HEK293 (cell line): ENCODE measurements around the gene TSPYL4.

ENCODE experiments used
- CTCF ChIA-PET: fragments of 350-600 bp; formaldehyde crosslinking; extraction: SDS; loops from one replicate; lab custom pipeline; 2021; ENCODE audit warnings: antibody characterized with exemption; lab: Yijun Ruan, JAX
- POLR2A ChIA-PET: fragments of 300-600 bp; formaldehyde crosslinking; extraction: SDS; loops from one replicate; lab custom pipeline; 2020; ENCODE audit warnings: antibody characterized with exemption, inconsistent platforms; lab: Yijun Ruan, JAX
- H3K27ac ChIP-seq: fragments of 200-500 bp; sonication (Bioruptor generic); 2 replicates; pipeline ENCODE4 v1.5.1; 2014; ENCODE audit warnings: low read depth, low read length, control low read depth, inconsistent platforms; ENCODE audit errors: extremely low read depth
- H3K36me3 ChIP-seq, 2 experiments: fragments of 200-500 bp in 1 of 2; sonication (Bioruptor generic) in 1 of 2; 1 replicate in 1 of 2; 2 replicates in 1 of 2; pipeline ENCODE4 v1.5.1; 2014 to 2017; ENCODE audit warnings: inconsistent platforms in 2 of 2, low read length in 2 of 2; ENCODE audit not compliant: control insufficient read depth in 2 of 2, insufficient read depth in 1 of 2
- H3K4me1 ChIP-seq: fragments of 200-500 bp; sonication (Bioruptor generic); 2 replicates; pipeline ENCODE4 v1.5.1; 2014; ENCODE audit warnings: mild to moderate bottlenecking, low read length, inconsistent platforms; ENCODE audit not compliant: control insufficient read depth, insufficient read depth
- H3K4me3 ChIP-seq: 2 replicates; pipeline ENCODE4 v1.5.1; 2011; ENCODE audit warnings: low read depth, mild to moderate bottlenecking, control low read depth, low read length, moderate library complexity
- H3K9me3 ChIP-seq: fragments of 200-500 bp; sonication (Bioruptor generic); 2 replicates; pipeline ENCODE4 v1.5.1; 2014; ENCODE audit warnings: low read depth, low read length, inconsistent platforms; ENCODE audit not compliant: control insufficient read depth, insufficient read depth
- EGR2 ChIP-seq: fragments of 450-650 bp; formaldehyde crosslinking; IDR thresholded peaks from 2 replicates; pipeline ENCODE4 v1.5.1; 2016; ENCODE audit warnings: low read depth, missing biosample characterization, missing genetic modification characterization
- GLI4 ChIP-seq: fragments of 450-650 bp; formaldehyde crosslinking; IDR thresholded peaks from 2 replicates; pipeline ENCODE4 v1.5.1; 2016; ENCODE audit warnings: missing biosample characterization, missing genetic modification characterization
- GLIS2 ChIP-seq: fragments of 450-650 bp; formaldehyde crosslinking; IDR thresholded peaks from 2 replicates; pipeline ENCODE4 v1.5.1; 2016; ENCODE audit warnings: missing biosample characterization, missing genetic modification characterization
- HOXD13 ChIP-seq: sonication (generic); formaldehyde crosslinking; IDR thresholded peaks from 2 replicates; pipeline ENCODE4 v1.8.0; 2022; ENCODE audit warnings: missing genetic modification reagents, borderline replicate concordance
- OVOL3 ChIP-seq: fragments of 450-650 bp; formaldehyde crosslinking; IDR thresholded peaks from 2 replicates; pipeline ENCODE4 v1.5.1; 2016; ENCODE audit warnings: missing biosample characterization, missing genetic modification characterization
- REST ChIP-seq: fragments of 450-650 bp; formaldehyde crosslinking; IDR thresholded peaks from 2 replicates; pipeline ENCODE4 v1.5.1; 2016; ENCODE audit warnings: missing biosample characterization, missing genetic modification characterization
- YY2 ChIP-seq: fragments of 450-650 bp; formaldehyde crosslinking; IDR thresholded peaks from 2 replicates; pipeline ENCODE4 v1.5.1; 2016; ENCODE audit warnings: missing biosample characterization, missing genetic modification characterization
- ZBTB7A ChIP-seq: fragments of 450-650 bp; formaldehyde crosslinking; IDR thresholded peaks from 2 replicates; pipeline ENCODE4 v1.5.1; 2016; ENCODE audit warnings: low read depth, missing biosample characterization, missing genetic modification characterization
- ZBTB8A ChIP-seq: fragments of 450-650 bp; formaldehyde crosslinking; IDR thresholded peaks from 2 replicates; pipeline ENCODE4 v1.5.1; 2016; ENCODE audit warnings: missing biosample characterization, missing genetic modification characterization
- ZFHX2 ChIP-seq: fragments of 450-650 bp; formaldehyde crosslinking; conservative IDR thresholded peaks from 2 replicates; pipeline ENCODE4 v1.5.1; 2016; ENCODE audit warnings: missing biosample characterization, missing genetic modification characterization
- ZFP41 ChIP-seq: fragments of 450-650 bp; formaldehyde crosslinking; IDR thresholded peaks from 2 replicates; pipeline ENCODE4 v1.5.1; 2016; ENCODE audit warnings: missing biosample characterization, missing genetic modification characterization, borderline replicate concordance
- ZNF10 ChIP-seq: fragments of 450-650 bp; formaldehyde crosslinking; IDR thresholded peaks from 2 replicates; pipeline ENCODE4 v1.5.1; 2017; ENCODE audit warnings: missing biosample characterization, missing genetic modification characterization
- ZNF140 ChIP-seq: fragments of 450-650 bp; formaldehyde crosslinking; IDR thresholded peaks from 2 replicates; pipeline ENCODE4 v1.5.1; 2016; ENCODE audit warnings: missing biosample characterization, missing genetic modification characterization
- ZNF148 ChIP-seq: fragments of 450-650 bp; formaldehyde crosslinking; IDR thresholded peaks from 2 replicates; pipeline ENCODE4 v1.5.0; 2017; ENCODE audit warnings: missing biosample characterization, missing genetic modification characterization, borderline replicate concordance
- ZNF184 ChIP-seq: fragments of 450-650 bp; IDR thresholded peaks from 2 replicates; pipeline ENCODE4 v1.5.1; 2018; ENCODE audit warnings: missing biosample characterization, mild to moderate bottlenecking, missing genetic modification characterization
- ZNF2 ChIP-seq: fragments of 450-650 bp; formaldehyde crosslinking; IDR thresholded peaks from 2 replicates; pipeline ENCODE4 v1.5.1; 2016; ENCODE audit warnings: missing biosample characterization, missing genetic modification characterization
- ZNF221 ChIP-seq: fragments of 450-650 bp; formaldehyde crosslinking; IDR thresholded peaks from 2 replicates; pipeline ENCODE4 v1.5.1; 2017; ENCODE audit warnings: missing biosample characterization, missing genetic modification characterization, borderline replicate concordance
- ZNF26 ChIP-seq: fragments of 450-650 bp; formaldehyde crosslinking; IDR thresholded peaks from 2 replicates; pipeline ENCODE4 v1.5.1; 2016; ENCODE audit warnings: missing biosample characterization, missing genetic modification characterization
- ZNF311 ChIP-seq: fragments of 450-650 bp; formaldehyde crosslinking; IDR thresholded peaks from 2 replicates; pipeline ENCODE4 v1.5.1; 2017; ENCODE audit warnings: missing biosample characterization, missing genetic modification characterization, borderline replicate concordance
- ZNF37A ChIP-seq: fragments of 450-650 bp; IDR thresholded peaks from 2 replicates; pipeline ENCODE4 v1.5.1; 2018; ENCODE audit warnings: missing biosample characterization, missing genetic modification characterization
- ZNF560 ChIP-seq: fragments of 450-650 bp; formaldehyde crosslinking; IDR thresholded peaks from 2 replicates; pipeline ENCODE4 v1.5.1; 2017; ENCODE audit warnings: missing biosample characterization, missing genetic modification characterization, borderline replicate concordance
- ZNF626 ChIP-seq: fragments of 450-650 bp; sonication (Bioruptor Pico); formaldehyde crosslinking; IDR thresholded peaks from 2 replicates; pipeline ENCODE4 v1.5.1; 2018; ENCODE audit warnings: missing biosample characterization, missing genetic modification characterization, inconsistent platforms
- ZNF645 ChIP-seq: fragments of 450-650 bp; formaldehyde crosslinking; IDR thresholded peaks from 2 replicates; pipeline ENCODE4; 2016; ENCODE audit warnings: missing biosample characterization, missing genetic modification characterization
- ZNF837 ChIP-seq: fragments of 450-650 bp; formaldehyde crosslinking; IDR thresholded peaks from 2 replicates; pipeline ENCODE4 v1.5.1; 2016; ENCODE audit warnings: missing biosample characterization, missing genetic modification characterization

The TSPYL4 gene

GRCh38 chr6:116208056-116208785 is 45.7 kb downstream of the TSPYL4 start:
- ChIA-PET POLR2A (interaction anchor here (0.5 kb wide), 1 partner anchor 1664 kb away, joined by 3 read pairs; no protein-coding TSS in a partner anchor), CTCF (interaction anchor here (0.8 to 5.6 kb wide), 5 partner anchors 9 to 304 kb away, joined by 3 to 57 read pairs (median 4); no protein-coding TSS in a partner anchor)
- H3K36me3 ChIP-seq: no peaks in the 10 kb centered on the region

GRCh38 chr6:116206231-116206903 is 47.5 kb downstream of the TSPYL4 start:
- CTCF ChIA-PET: interaction anchor here (0.7 to 5.6 kb wide), 4 partner anchors 8 to 62 kb away, joined by 3 to 57 read pairs (median 4); no protein-coding TSS in a partner anchor
- Histone ChIP-seq H3K4me3 (no peak overlapping the region), H3K36me3 (no peaks in the 10 kb centered on the region), H3K9me3 (no peaks in the 10 kb centered on the region), H3K27ac (no peak overlapping the region), H3K4me1 (peaks cover 6% of the 10 kb centered on the region)
- no peak for TF ChIP-seq HOXD13 (CRISPR knock-in tag)
- no peak for TF ChIP-seq ZNF140 (tag by site-specific recombination)
- TF ChIP-seq ZNF837 (tag by site-specific recombination): no peak
- TF ChIP-seq ZNF184: no peak
- TF ChIP-seq ZNF37A (tag by site-specific recombination): no peak
- TF ChIP-seq ZFP41 (tag by site-specific recombination): no peak
- no peak for TF ChIP-seq OVOL3
- no peak for TF ChIP-seq ZNF10 (tag by site-specific recombination)
- TF ChIP-seq ZBTB8A (tag by site-specific recombination): no peak
- no peak for TF ChIP-seq GLI4 (tag by site-specific recombination)
- no peak for TF ChIP-seq GLIS2 (tag by site-specific recombination)
- no peak for TF ChIP-seq YY2 (tag by site-specific recombination)
- no peak for TF ChIP-seq ZNF626
- TF ChIP-seq ZNF148: no peak
- no peak for TF ChIP-seq ZNF26 (tag by site-specific recombination)
- POLR2A ChIA-PET: no interaction called here

More at GRCh38 chr6:116208056-116208785, 45.7 kb downstream of the TSPYL4 start:
- Histone ChIP-seq H3K9me3 (no peaks in the 10 kb centered on the region), H3K4me1 (peaks cover 7% of the 10 kb centered on the region), H3K4me3 (no peak overlapping the region), H3K27ac (no peak overlapping the region)
- TF ChIP-seq REST (no peak), ZBTB7A (no peak), ZNF560 (tag by site-specific recombination) (no peak), ZNF184 (no peak), EGR2 (tag by site-specific recombination) (no peak), ZFHX2 (tag by site-specific recombination) (no peak), ZNF221 (no peak), ZNF2 (tag by site-specific recombination) (no peak), ZNF311 (tag by site-specific recombination) (no peak), ZNF645 (tag by site-specific recombination) (no peak)
